ENCODE data around the gene FABP1. TPM values are rescaled to one million over a fixed set of nuclear protein-coding genes. Genes with fewer than 3 reads are reported as not detected.

The FABP1 gene
- total RNA-seq, 2 experiments from 2014 or later: not detected

DNA sequence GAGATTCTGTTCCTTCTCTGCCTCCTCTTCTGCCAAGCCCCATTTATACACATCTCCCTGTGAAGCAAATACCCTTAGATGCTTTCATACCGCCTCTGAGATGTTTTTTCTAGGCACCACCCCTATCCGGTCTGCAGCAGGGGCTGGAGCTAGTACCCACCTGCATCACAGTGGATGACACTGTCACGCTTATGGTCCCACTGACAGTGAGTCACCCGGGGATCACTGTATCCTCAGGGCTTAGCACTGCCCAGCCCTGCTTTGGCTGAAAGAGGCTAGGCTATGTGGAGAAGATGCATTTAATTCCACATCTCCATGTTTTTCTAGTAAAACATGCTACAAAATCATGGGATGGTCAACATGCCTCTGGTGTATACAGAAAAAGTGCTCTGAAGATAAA is 9.9 kb downstream of the FABP1 start:
- POLR2A ChIA-PET: no interaction called here
- no peak for DNase-seq
- Mint-ChIP-seq H3K36me3 (ENCODE audit: low read depth) (no peaks in the 10 kb centered on the region), H3K27me3 (peaks cover 10% of the 10 kb centered on the region), H3K4me3 (no peak overlapping the region), H3K4me1 (no peaks in the 10 kb centered on the region), H3K9me3 (no peaks in the 10 kb centered on the region), H3K27ac (no peak overlapping the region)
- CTCF ChIA-PET: no interaction called here

DNA sequence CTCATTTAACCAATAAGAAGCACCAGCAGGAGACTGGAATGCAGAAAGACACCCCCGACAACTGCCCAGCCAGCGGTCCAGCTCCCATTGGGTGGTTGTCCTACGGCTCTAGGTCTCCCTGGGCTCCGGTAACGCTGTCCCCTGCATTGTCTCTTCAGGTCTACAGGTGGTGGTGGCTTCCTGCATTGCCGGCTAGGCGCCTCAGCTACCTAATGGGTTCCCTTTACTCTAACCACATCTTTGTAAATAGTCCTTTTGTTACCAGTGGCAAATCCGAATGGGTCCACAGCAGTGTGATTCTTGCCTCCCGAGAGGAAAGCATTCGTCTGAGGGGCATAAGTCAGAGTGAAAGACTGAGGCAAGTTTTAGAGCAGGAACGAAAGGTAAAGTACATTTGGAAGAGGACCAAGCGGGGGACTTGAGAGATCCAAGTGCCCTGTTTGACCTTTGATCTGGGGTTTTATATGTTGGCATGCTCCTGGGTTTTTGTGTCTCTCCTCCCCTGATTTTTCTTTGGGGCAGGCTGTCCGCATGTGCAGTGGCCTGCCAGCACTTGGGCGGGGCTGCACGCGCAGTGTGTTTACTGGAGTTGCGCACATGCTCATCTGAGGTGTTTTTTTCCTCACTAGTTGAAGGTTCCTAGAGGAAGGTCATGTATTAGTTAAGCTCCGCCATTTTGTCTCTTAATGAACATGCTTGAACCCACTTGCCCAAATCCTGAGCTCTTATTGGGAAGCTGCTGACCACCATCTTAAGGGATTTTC is 11.0 kb downstream of the FABP1 start:
- no peaks in the 10 kb centered on the region for H3K4me1 Mint-ChIP-seq
- no peaks in the 10 kb centered on the region for H3K9me3 Mint-ChIP-seq
- H3K4me3 Mint-ChIP-seq: no peak overlapping the region
- H3K36me3 Mint-ChIP-seq (ENCODE audit: low read depth): no peaks in the 10 kb centered on the region
- CTCF ChIA-PET: no interaction called here
- H3K27ac Mint-ChIP-seq: no peak overlapping the region
- DNase-seq: no peak
- H3K27me3 Mint-ChIP-seq: peaks cover 10% of the 10 kb centered on the region
- POLR2A ChIA-PET: no interaction called here

DNA sequence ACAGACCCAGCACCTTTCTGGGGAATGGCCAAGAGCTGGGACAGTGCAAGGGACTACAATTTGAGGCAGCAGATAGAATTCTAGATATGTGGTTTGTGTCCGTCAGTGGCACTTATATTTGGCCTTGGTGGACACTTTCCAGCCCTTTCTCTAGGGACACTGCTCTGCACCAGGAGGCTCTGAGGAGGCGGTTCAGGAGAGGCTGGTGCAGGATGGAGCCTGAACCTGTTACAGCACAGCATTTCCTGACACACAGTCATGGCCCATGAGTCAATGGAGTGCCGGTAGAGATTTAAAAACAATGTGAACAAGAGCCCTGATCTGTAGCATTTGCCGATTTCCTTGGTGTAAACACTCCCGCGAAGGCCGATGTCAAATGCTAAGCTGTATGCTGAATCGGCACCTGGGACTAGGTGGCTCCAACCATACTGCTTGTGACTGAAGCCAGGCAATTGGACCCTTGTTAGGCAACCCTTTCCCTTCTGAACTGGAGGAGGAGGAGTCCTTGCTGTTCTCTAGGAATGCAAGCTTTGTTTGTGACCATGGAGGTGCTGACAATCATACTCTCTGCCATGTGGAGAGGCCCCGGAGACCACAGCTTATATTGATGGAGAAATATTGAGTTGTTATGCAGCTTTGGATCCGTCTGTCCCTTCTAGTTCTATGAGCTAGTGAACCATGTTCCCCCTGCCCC is 11.9 kb downstream of the FABP1 start:
- no peak overlapping the region for H3K4me3 Mint-ChIP-seq
- ChIA-PET POLR2A (no interaction called here), CTCF (no interaction called here)
- H3K4me1 Mint-ChIP-seq: no peaks in the 10 kb centered on the region
- no peak overlapping the region for H3K27ac Mint-ChIP-seq
- no peaks in the 10 kb centered on the region for H3K9me3 Mint-ChIP-seq
- peaks cover 6% of the 10 kb centered on the region for H3K27me3 Mint-ChIP-seq
- no peaks in the 10 kb centered on the region for H3K36me3 Mint-ChIP-seq (ENCODE audit: low read depth)
- DNase-seq: no peak

DNA sequence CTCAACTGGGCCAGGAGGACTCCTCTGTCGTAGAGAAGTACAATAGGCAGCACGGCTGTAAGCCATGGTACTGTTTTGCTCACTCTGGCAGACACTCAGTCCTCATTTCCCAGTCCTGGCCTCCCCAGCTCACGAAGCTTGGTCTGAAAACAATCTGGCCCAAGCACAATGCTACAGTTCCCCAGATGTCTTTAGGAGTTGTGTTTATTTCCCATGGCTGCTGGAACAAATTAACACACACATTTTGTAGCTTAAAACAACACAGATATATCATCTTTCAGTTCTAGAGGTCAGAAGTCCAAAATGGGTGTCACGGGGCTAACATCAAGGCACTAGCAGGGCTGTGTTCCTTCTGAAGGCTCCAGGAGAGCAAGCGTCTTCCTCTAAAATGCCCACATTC is 13.0 kb downstream of the FABP1 start:
- Mint-ChIP-seq H3K4me3 (no peak overlapping the region), H3K4me1 (no peaks in the 10 kb centered on the region), H3K27ac (no peak overlapping the region), H3K9me3 (no peaks in the 10 kb centered on the region), H3K36me3 (ENCODE audit: low read depth) (no peaks in the 10 kb centered on the region), H3K27me3 (peaks cover 6% of the 10 kb centered on the region)
- ChIA-PET POLR2A (no interaction called here), CTCF (no interaction called here)
- DNase-seq: no peak

DNA sequence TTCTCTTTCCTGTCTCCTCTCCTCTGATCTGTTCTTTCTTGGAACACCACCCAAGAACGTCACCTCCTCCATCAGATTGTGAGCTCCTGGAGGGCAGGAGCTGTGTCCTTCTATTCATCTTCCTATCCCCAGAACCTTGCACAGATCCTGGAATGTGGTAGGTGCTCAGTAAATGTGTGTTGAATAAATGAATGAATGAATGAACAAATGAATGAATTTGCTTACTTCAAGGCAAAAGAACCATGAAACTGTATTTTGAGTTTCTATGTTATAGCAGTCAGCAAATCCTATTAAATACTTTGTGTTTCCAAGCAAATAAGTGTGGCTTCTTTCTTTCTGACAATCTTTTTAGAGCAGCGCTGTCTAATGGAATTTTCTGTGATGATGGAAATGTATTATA is 14.8 kb downstream of the FABP1 start:
- Mint-ChIP-seq H3K27ac (no peak overlapping the region), H3K9me3 (no peaks in the 10 kb centered on the region), H3K4me3 (no peak overlapping the region), H3K27me3 (peaks cover 4% of the 10 kb centered on the region), H3K36me3 (ENCODE audit: low read depth) (no peaks in the 10 kb centered on the region), H3K4me1 (no peaks in the 10 kb centered on the region)
- no peak for DNase-seq
- CTCF ChIA-PET: no interaction called here
- POLR2A ChIA-PET: no interaction called here

DNA sequence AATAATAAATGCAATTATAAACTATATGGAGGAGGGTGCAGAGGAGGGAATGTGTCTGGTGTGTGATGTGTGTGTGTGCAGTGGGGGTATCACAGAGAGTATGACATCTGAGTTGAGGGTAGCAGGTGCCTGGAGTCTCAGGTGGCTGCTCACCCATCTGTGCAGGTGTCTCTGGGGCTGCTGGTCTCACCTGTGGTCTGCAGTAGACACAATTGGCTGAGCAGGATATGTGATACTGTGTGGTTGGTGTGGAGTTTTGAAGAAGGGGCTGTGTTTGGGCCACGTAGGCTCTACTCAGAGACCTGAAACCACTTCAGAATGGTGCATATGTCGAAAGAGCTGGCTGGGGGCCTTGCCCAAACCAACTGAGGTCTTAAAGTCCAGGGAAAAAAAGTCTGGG is 17.0 kb downstream of the FABP1 start:
- Mint-ChIP-seq H3K36me3 (ENCODE audit: low read depth) (no peaks in the 10 kb centered on the region), H3K27me3 (peaks cover 2% of the 10 kb centered on the region), H3K4me1 (no peaks in the 10 kb centered on the region), H3K9me3 (no peaks in the 10 kb centered on the region), H3K4me3 (no peak overlapping the region), H3K27ac (no peak overlapping the region)
- DNase-seq: no peak
- ChIA-PET CTCF (no interaction called here), POLR2A (no interaction called here)

DNA sequence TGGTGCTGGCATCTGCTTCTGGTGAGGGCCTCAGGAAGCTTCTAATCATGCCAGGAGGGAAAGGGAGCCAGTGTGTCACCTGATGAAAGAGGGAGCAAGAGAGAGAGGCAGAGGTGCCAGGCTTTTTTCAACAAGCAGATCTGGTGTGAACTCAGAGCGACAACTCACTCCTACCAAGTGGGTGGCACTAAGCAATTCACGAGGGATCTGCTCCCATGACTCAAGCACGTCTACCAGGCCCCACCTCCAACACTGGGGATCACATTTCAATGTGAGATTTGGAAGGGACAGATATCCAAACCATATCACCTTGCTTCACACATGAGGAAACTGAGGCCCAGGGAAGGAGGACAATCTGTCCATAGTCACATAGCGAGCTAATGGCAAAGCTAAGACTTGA is 19.1 kb downstream of the FABP1 start:
- Mint-ChIP-seq H3K27ac (no peak overlapping the region), H3K4me1 (no peaks in the 10 kb centered on the region), H3K36me3 (ENCODE audit: low read depth) (no peaks in the 10 kb centered on the region), H3K9me3 (no peaks in the 10 kb centered on the region), H3K4me3 (no peak overlapping the region), H3K27me3 (peaks cover 2% of the 10 kb centered on the region)
- POLR2A ChIA-PET: no interaction called here
- DNase-seq: no peak
- CTCF ChIA-PET: interaction anchor here (1.3 kb wide), 1 partner anchor 49 kb away, joined by 4 read pairs; no protein-coding TSS in a partner anchor

DNA sequence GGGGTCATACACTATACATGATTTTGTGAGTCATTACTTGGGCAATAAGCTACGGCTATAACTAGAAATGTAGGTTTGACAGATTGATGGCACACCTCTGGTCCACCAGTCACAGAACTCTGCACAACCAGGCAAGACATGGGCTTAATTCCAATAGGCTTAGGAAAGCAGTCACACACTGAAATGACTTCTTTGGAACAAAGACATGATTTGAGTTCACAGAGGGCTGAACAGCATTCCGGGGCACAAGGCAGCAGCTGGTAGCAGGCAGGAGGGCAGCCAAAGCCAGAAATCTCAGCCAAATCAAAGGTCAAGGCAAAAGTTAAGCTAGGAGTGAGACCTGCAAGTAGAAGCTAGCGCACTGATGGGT is 27.4 kb downstream of the FABP1 start:
- no peaks in the 10 kb centered on the region for H3K9me3 Mint-ChIP-seq
- DNase-seq: no peak
- ChIA-PET CTCF (no interaction called here), POLR2A (no interaction called here)
- no peak overlapping the region for H3K27ac Mint-ChIP-seq
- no peak overlapping the region for H3K4me3 Mint-ChIP-seq
- no peaks in the 10 kb centered on the region for H3K36me3 Mint-ChIP-seq (ENCODE audit: low read depth)
- peaks cover 1% of the 10 kb centered on the region for H3K27me3 Mint-ChIP-seq
- no peaks in the 10 kb centered on the region for H3K4me1 Mint-ChIP-seq

DNA sequence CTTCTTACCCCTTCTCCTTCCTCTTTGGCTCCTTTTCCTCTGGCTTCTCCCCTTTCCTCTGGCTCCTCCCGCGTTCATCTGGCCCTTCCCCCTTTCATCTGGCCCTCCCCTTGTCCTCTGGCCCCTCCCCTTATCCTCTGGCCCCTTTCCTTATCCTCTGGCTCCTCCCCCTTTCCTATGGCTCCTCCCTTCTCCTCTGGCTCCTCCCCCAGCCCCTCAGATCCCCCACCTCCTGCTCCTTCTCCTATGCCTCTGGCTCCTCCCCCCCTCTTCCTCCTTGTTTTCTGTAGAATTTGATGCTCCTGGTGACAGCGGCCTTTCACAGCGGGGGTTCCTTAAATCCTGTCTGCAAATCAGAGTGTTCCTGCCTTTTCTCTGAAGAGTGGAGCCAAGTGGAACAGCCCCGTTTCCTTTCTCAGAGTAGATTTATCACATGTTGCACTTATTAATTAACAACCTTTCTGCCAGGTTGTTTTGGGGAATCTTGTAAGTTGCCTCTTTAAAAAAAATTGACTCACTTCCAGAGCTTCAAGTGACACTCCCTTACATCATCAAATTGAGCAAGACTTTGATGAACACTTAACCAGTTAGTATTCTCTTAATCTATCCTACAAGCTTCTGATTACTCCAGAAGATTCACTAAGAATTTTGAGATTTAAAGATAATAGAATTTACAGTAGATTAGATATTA is 27.9 kb downstream of the FABP1 start:
- no peak overlapping the region for H3K27ac Mint-ChIP-seq
- ChIA-PET CTCF (no interaction called here), POLR2A (no interaction called here)
- no peak for DNase-seq
- no peaks in the 10 kb centered on the region for H3K36me3 Mint-ChIP-seq (ENCODE audit: low read depth)
- H3K4me3 Mint-ChIP-seq: no peak overlapping the region
- H3K27me3 Mint-ChIP-seq: peaks cover 1% of the 10 kb centered on the region
- no peaks in the 10 kb centered on the region for H3K9me3 Mint-ChIP-seq
- no peaks in the 10 kb centered on the region for H3K4me1 Mint-ChIP-seq

DNA sequence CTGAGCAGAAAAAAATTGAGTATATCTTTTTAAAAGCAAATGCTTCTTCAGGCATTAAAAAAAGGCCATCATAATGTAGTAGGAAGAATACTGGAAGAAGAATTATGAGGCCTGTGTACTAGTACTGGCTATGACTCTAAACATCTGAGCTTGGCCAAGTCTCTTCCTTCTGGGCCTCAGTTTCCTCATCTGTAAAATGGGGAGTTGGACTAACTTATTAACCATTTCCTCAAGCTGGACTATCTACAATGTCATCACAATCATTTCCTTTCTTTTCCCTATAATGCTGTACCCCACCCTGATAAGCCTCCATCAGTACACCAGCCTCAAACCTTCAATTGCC is 29.3 kb downstream of the FABP1 start:
- no peak for DNase-seq
- Mint-ChIP-seq H3K27me3 (peaks cover 3% of the 10 kb centered on the region), H3K27ac (no peak overlapping the region), H3K9me3 (no peaks in the 10 kb centered on the region), H3K4me1 (no peaks in the 10 kb centered on the region), H3K4me3 (no peak overlapping the region), H3K36me3 (ENCODE audit: low read depth) (no peaks in the 10 kb centered on the region)
- ChIA-PET POLR2A (no interaction called here), CTCF (no interaction called here)

DNA sequence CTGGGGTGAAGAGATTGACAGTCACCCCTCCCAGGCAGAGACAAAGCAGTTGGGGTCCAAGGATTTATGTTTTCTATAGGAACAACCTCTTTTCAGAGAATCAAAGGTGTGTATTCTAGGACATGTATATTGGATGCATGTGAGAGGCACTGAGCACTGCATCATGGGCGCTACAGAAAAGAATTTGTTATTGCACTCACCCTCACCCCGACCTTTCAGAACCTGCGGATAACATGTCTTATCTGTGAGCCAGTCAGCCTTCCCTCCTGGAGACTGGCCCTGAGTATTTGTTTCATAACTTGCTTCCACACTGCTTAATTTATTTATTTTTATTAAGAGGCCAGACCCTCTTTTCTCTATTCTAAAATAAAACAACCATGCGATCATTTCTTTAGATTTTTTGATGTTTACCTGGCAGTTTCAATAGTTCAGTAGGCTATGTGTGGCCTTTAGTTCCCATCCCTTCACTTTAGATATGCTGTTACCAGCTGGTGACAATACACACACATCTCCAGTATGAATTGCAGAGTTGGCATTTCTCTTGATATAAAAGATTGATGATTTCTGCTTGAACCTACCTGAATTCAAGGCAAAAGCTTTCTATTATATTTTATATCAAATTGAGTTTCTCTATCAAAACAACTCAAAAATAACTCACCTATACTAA is 29.8 kb downstream of the FABP1 start:
- no peak overlapping the region for H3K4me3 Mint-ChIP-seq
- no peaks in the 10 kb centered on the region for H3K36me3 Mint-ChIP-seq (ENCODE audit: low read depth)
- no peaks in the 10 kb centered on the region for H3K4me1 Mint-ChIP-seq
- no peak overlapping the region for H3K27ac Mint-ChIP-seq
- no peak for DNase-seq
- no peaks in the 10 kb centered on the region for H3K9me3 Mint-ChIP-seq
- ChIA-PET CTCF (no interaction called here), POLR2A (no interaction called here)
- peaks cover 1% of the 10 kb centered on the region for H3K27me3 Mint-ChIP-seq

DNA sequence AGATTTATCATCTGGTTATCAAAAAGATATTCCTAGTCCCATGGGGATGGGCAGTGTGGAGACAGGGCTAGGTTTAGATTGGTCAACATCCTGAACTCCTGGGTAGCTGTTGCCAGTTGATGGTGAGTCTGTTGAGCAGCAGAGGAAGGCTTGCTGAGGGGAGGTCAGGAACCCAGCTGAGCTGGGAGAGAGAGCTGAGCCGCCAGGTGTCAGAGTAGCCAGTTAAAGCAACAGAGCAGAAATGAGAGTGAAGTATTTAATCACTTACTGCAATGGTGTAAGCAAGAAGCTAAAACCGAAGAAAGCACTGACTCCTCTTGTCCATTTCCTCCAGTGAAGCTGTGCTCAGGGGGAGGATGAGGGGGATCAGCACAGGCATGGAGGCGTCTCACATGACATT is 30.7 kb downstream of the FABP1 start:
- no peak overlapping the region for H3K27ac Mint-ChIP-seq
- POLR2A ChIA-PET: no interaction called here
- H3K4me3 Mint-ChIP-seq: no peak overlapping the region
- peaks cover 1% of the 10 kb centered on the region for H3K27me3 Mint-ChIP-seq
- no peaks in the 10 kb centered on the region for H3K4me1 Mint-ChIP-seq
- DNase-seq: no peak
- no peaks in the 10 kb centered on the region for H3K9me3 Mint-ChIP-seq
- CTCF ChIA-PET: no interaction called here
- H3K36me3 Mint-ChIP-seq (ENCODE audit: low read depth): no peaks in the 10 kb centered on the region

DNA sequence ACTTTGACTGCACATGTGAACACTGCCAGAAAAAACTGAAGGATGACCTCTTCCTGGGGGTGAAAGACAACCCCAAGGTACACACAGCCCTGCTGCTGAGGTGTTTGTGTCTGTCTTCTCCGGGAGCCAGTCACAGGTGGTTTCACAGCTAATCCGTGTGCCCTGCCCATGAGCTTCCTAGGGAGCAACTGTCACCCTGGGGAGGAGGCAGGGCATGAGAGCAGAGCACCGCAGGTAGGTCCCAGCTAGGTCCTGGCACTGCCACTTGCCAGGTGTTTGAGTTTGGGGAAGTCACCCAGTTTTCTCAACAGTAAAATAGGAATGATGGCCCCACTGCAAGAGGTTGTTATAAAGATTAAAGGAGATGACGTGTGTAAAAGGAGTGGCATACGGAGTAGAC is 31.2 kb downstream of the FABP1 start:
- no peak overlapping the region for H3K4me3 Mint-ChIP-seq
- POLR2A ChIA-PET: no interaction called here
- H3K27ac Mint-ChIP-seq: no peak overlapping the region
- CTCF ChIA-PET: interaction anchor here (0.7 to 1.4 kb wide), 2 partner anchors 15 to 36 kb away, joined by 3 to 4 read pairs; no protein-coding TSS in a partner anchor
- H3K36me3 Mint-ChIP-seq (ENCODE audit: low read depth): no peaks in the 10 kb centered on the region
- peaks cover 1% of the 10 kb centered on the region for H3K27me3 Mint-ChIP-seq
- H3K4me1 Mint-ChIP-seq: no peaks in the 10 kb centered on the region
- no peaks in the 10 kb centered on the region for H3K9me3 Mint-ChIP-seq
- no peak for DNase-seq
